H9 (cell line): ENCODE data around the gene TBCB. TPM values are rescaled to one million over a fixed set of nuclear protein-coding genes. Genes with fewer than 3 reads are reported as not detected.

Experiments used
- DNase-seq: peaks from one replicate; pipeline ENCODE4 v3.0.0-alpha.2; 2017
- H2AFZ ChIP-seq: one replicate; pipeline ENCODE4 v1.6.1; 2013; ENCODE audit warnings: mild to moderate bottlenecking, low read length, control low read depth, moderate library complexity
- H2AK5ac ChIP-seq: 2 replicates; pipeline ENCODE4 v1.6.1; 2013; ENCODE audit warnings: low read length, control low read depth, mixed read lengths; ENCODE audit not compliant: insufficient read length
- H2BK120ac ChIP-seq: one replicate; pipeline ENCODE4 v1.6.1; 2013; ENCODE audit warnings: low read depth, mild to moderate bottlenecking, low read length, control low read depth, inconsistent platforms; ENCODE audit not compliant: poor library complexity, severe bottlenecking
- H2BK12ac ChIP-seq: 2 replicates; pipeline ENCODE4 v1.6.1; 2013; ENCODE audit warnings: low read length, control low read depth, mixed read lengths, low read depth; ENCODE audit not compliant: insufficient read length
- H2BK15ac ChIP-seq: 2 replicates; pipeline ENCODE4 v1.6.1; 2013; ENCODE audit warnings: low read depth, low read length, control low read depth
- H2BK20ac ChIP-seq: one replicate; pipeline ENCODE4 v1.6.1; 2013; ENCODE audit warnings: low read depth, mild to moderate bottlenecking, low read length, control low read depth, inconsistent platforms; ENCODE audit not compliant: poor library complexity, severe bottlenecking
- H2BK5ac ChIP-seq: 2 replicates; pipeline ENCODE4 v1.6.1; 2013; ENCODE audit warnings: low read length, control low read depth, mixed read lengths; ENCODE audit not compliant: insufficient read length
- H3K14ac ChIP-seq: 2 replicates; pipeline ENCODE4 v1.6.1; 2013; ENCODE audit warnings: low read length, control low read depth; ENCODE audit not compliant: insufficient read depth
- H3K18ac ChIP-seq: 2 replicates; pipeline ENCODE4 v1.6.1; 2013; ENCODE audit warnings: low read depth, mild to moderate bottlenecking, mixed read lengths, low read length, control low read depth; ENCODE audit not compliant: insufficient read length
- H3K23ac ChIP-seq: 2 replicates; pipeline ENCODE4 v1.6.1; 2013; ENCODE audit warnings: low read length, control low read depth, mixed read lengths, low read depth; ENCODE audit not compliant: insufficient read length
- H3K23me2 ChIP-seq: 2 replicates; pipeline ENCODE4 v1.6.1; 2013; ENCODE audit warnings: low read depth, mild to moderate bottlenecking, mixed read lengths, low read length, control low read depth; ENCODE audit not compliant: insufficient read length, poor library complexity, severe bottlenecking
- H3K27ac ChIP-seq: 2 replicates; pipeline ENCODE4 v1.5.1; 2013; ENCODE audit warnings: low read length, control low read depth, mixed read lengths, low read depth; ENCODE audit not compliant: insufficient read length
- H3K27me3 ChIP-seq: 2 replicates; pipeline ENCODE4 v1.6.1; 2013; ENCODE audit warnings: low read length, control low read depth, inconsistent platforms; ENCODE audit not compliant: insufficient read depth
- H3K4ac ChIP-seq: 2 replicates; pipeline ENCODE4 v1.6.1; 2013; ENCODE audit warnings: low read depth, mild to moderate bottlenecking, control low read depth, inconsistent platforms, low read length, moderate library complexity
- H3K4me1 ChIP-seq: 2 replicates; pipeline ENCODE4 v1.6.1; 2013; ENCODE audit warnings: low read length, control low read depth, inconsistent platforms; ENCODE audit not compliant: insufficient read depth
- H3K4me2 ChIP-seq: 2 replicates; pipeline ENCODE4 v1.6.1; 2013; ENCODE audit warnings: low read length, control low read depth, mixed read lengths; ENCODE audit not compliant: insufficient read length, insufficient read depth
- H3K56ac ChIP-seq: 2 replicates; pipeline ENCODE4 v1.6.1; 2013; ENCODE audit warnings: low read depth, mild to moderate bottlenecking, mixed read lengths, low read length, control low read depth; ENCODE audit not compliant: insufficient read length
- H3K79me1 ChIP-seq: 2 replicates; pipeline ENCODE4 v1.6.1; 2013; ENCODE audit warnings: low read depth, mild to moderate bottlenecking, moderate library complexity, low read length, control low read depth, inconsistent platforms; ENCODE audit not compliant: insufficient read depth, poor library complexity, severe bottlenecking
- H3K79me2 ChIP-seq: 2 replicates; pipeline ENCODE4 v1.6.1; 2013; ENCODE audit warnings: low read length, control low read depth, inconsistent platforms; ENCODE audit not compliant: insufficient read depth
- H3K9ac ChIP-seq: 2 replicates; pipeline ENCODE4 v1.6.1; 2013; ENCODE audit warnings: low read length, control low read depth, mixed read lengths; ENCODE audit not compliant: insufficient read length; ENCODE audit errors: extremely low read depth
- H3K9me3 ChIP-seq: one replicate; pipeline ENCODE4 v1.6.1; 2013; ENCODE audit warnings: low read depth, low read length, inconsistent platforms; ENCODE audit not compliant: control insufficient read depth
- H3T11ph ChIP-seq: one replicate; pipeline ENCODE4 v1.6.1; 2013; ENCODE audit warnings: mild to moderate bottlenecking, low read length, control low read depth, inconsistent platforms
- H4K20me1 ChIP-seq: one replicate; pipeline ENCODE4 v1.6.1; 2013; ENCODE audit not compliant: control insufficient read depth, insufficient read length, insufficient read depth
- H4K5ac ChIP-seq: 2 replicates; pipeline ENCODE4 v1.6.1; 2013; ENCODE audit warnings: low read depth, mild to moderate bottlenecking, mixed read lengths, low read length, control low read depth; ENCODE audit not compliant: insufficient read length
- H4K8ac ChIP-seq: replicated peaks from 2 replicates; pipeline ENCODE4 v1.6.1; 2013; ENCODE audit warnings: low read length, control low read depth, mixed read lengths, low read depth; ENCODE audit not compliant: insufficient read length
- H4K91ac ChIP-seq: 2 replicates; pipeline ENCODE4 v1.6.1; 2013; ENCODE audit warnings: low read depth, mild to moderate bottlenecking, moderate library complexity, mixed read lengths, low read length, control low read depth; ENCODE audit not compliant: insufficient read length
- H3K27ac Mint-ChIP-seq, 3 experiments: 2 replicates in 2 of 3; 3 replicates in 1 of 3; pipeline ENCODE4 v1.8.0; 2020 to 2021; ENCODE audit warnings: mixed read lengths in 3 of 3, mild to moderate bottlenecking in 1 of 3, moderate library complexity in 1 of 3
- H3K27me3 Mint-ChIP-seq: 2 replicates; pipeline ENCODE4 v1.8.0; 2021; ENCODE audit warnings: low read depth, mild to moderate bottlenecking, moderate library complexity, mixed read lengths
- H3K36me3 Mint-ChIP-seq, 3 experiments: 2 replicates in 2 of 3; 3 replicates in 1 of 3; pipeline ENCODE4 v1.8.0; 2020 to 2021; ENCODE audit warnings: low read depth in 3 of 3, mixed read lengths in 3 of 3; ENCODE audit not compliant: insufficient read depth in 1 of 3
- H3K4me1 Mint-ChIP-seq, 2 experiments: 2 replicates each; pipeline ENCODE4 v1.8.0; 2020; ENCODE audit warnings: mixed read lengths in 2 of 2
- H3K4me3 Mint-ChIP-seq, 2 experiments: 2 replicates in 1 of 2; 3 replicates in 1 of 2; pipeline ENCODE4 v1.8.0; 2020 to 2021; ENCODE audit warnings: mild to moderate bottlenecking in 2 of 2, mixed read lengths in 2 of 2, moderate library complexity in 1 of 2
- H3K9me3 Mint-ChIP-seq, 2 experiments: 2 replicates in 1 of 2; 3 replicates in 1 of 2; pipeline ENCODE4 v1.8.0; 2020; ENCODE audit warnings: mild to moderate bottlenecking in 2 of 2, mixed read lengths in 2 of 2, moderate library complexity in 1 of 2
- WGBS: extraction: QIAGEN DNeasy Blood & Tissue Kit; methylation state at CpG from one replicate; pipeline ENCODE4 v1.1.7; 2013; ENCODE audit warnings: missing lambda C conversion rate, low lambda C conversion rate, mixed read lengths; ENCODE audit not compliant: insufficient read length; ENCODE audit errors: extremely low coverage; 5-methylcytosine and 5-hydroxymethylcytosine counted together
- total RNA-seq: library from RNA; stranded (reverse); gene quantifications from 2 replicates; pipeline ENCODE4 v1.2.1, GENCODE V29; 2021
- TF ChIP-seq, protein P1 (sequence below): fragments of 200-600 bp; sonication (generic); conservative IDR thresholded peaks from 3 replicates; pipeline ENCODE4 v1.8.0; 2021; ENCODE audit warnings: antibody characterized with exemption, mild to moderate bottlenecking

TBCB gene
- total RNA-seq, 1 experiment from 2014 or later = 216 TPM

DNA sequence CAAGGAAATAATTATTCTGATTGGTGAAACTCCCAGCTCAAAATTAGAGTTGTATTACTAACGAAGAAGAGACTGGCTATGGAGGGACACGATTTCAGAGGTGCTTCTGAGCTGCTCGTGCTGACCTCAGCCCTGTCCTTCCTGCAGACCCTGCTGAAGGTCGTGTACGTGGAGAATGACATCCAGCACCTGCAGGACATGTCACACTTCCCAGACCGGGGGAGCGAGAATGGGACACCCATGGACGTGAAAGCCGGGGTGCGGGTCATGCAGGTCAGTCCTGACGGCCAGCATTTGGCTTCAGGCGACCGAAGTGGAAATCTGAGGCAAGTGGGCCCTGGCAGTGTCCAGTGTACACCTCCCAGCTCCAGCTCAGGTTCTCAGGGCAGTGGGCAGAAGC is 32.4 kb upstream of the TBCB start:
- Histone ChIP-seq H2AFZ (no peak overlapping the region), H3K79me2 (no peaks in the 10 kb centered on the region), H4K20me1 (peaks cover 2% of the 10 kb centered on the region), H3K4me1 (no peaks in the 10 kb centered on the region), H3K27me3 (no peaks in the 10 kb centered on the region), H3K9me3 (no peaks in the 10 kb centered on the region), H4K8ac (no peak overlapping the region), H2BK20ac (no peak overlapping the region), H3K79me1 (no peaks in the 10 kb centered on the region), H3T11ph (no peak overlapping the region), H3K56ac (no peak overlapping the region), H3K4me2 (no peak overlapping the region), H2BK15ac (no peak overlapping the region), H2BK120ac (no peak overlapping the region), H3K18ac (no peak overlapping the region), H2BK5ac (no peak overlapping the region), H3K4ac (no peak overlapping the region), H2AK5ac (no peak overlapping the region), H2BK12ac (no peak overlapping the region), H3K27ac (no peak overlapping the region), H3K9ac (no peak overlapping the region), H4K91ac (no peak overlapping the region), H4K5ac (no peak overlapping the region), H3K14ac (no peak overlapping the region), H3K23me2 (no peaks in the 10 kb centered on the region), H3K23ac (no peak overlapping the region)
- DNase-seq = no peak
- Mint-ChIP-seq H3K4me1 (no peaks in the 10 kb centered on the region), H3K27me3 (no peaks in the 10 kb centered on the region), H3K27ac (no peak overlapping the region), H3K36me3 (peaks cover 49 to 80% (median 68%) of the 10 kb centered on the region in 3 experiments; a peak in 6 of 7 replicates), H3K9me3 (no peaks in the 10 kb centered on the region), H3K4me3 (no peak overlapping the region)
- no CpG with 5 or more reads among the region's 13 CpGs for WGBS
- TF ChIP-seq, protein P1, sequence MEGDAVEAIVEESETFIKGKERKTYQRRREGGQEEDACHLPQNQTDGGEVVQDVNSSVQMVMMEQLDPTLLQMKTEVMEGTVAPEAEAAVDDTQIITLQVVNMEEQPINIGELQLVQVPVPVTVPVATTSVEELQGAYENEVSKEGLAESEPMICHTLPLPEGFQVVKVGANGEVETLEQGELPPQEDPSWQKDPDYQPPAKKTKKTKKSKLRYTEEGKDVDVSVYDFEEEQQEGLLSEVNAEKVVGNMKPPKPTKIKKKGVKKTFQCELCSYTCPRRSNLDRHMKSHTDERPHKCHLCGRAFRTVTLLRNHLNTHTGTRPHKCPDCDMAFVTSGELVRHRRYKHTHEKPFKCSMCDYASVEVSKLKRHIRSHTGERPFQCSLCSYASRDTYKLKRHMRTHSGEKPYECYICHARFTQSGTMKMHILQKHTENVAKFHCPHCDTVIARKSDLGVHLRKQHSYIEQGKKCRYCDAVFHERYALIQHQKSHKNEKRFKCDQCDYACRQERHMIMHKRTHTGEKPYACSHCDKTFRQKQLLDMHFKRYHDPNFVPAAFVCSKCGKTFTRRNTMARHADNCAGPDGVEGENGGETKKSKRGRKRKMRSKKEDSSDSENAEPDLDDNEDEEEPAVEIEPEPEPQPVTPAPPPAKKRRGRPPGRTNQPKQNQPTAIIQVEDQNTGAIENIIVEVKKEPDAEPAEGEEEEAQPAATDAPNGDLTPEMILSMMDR = no peak
